Brain microvascular endothelial cell (primary cell): Measurements from ENCODE around the gene DISC1.

Experiments used
- DNase-seq: peaks from one replicate; pipeline ENCODE4 v3.0.0-alpha.2; 2020
- H3K27ac ChIP-seq: fragments of 250-450 bp; sonication (Bioruptor Pico); 2 replicates; pipeline ENCODE4 v1.5.1; 2020; ENCODE audit warnings: mild to moderate bottlenecking, moderate library complexity
- H3K27me3 ChIP-seq: fragments of 250-450 bp; sonication (Bioruptor Pico); replicated peaks from 2 replicates; pipeline ENCODE4 v1.5.1; 2020; ENCODE audit warnings: mild to moderate bottlenecking
- H3K36me3 ChIP-seq: fragments of 250-450 bp; sonication (Bioruptor Pico); replicated peaks from 2 replicates; pipeline ENCODE4 v1.5.1; 2020; ENCODE audit warnings: mild to moderate bottlenecking
- H3K4me3 ChIP-seq: 2 replicates; pipeline ENCODE4 v1.5.1; 2011; ENCODE audit warnings: low read depth, mild to moderate bottlenecking, control low read depth, low read length, moderate library complexity
- CTCF ChIP-seq: IDR thresholded peaks from 2 replicates; pipeline ENCODE4 v1.5.1; 2011; ENCODE audit warnings: low read depth, mild to moderate bottlenecking, moderate library complexity, low read length, control low read depth, inconsistent platforms; ENCODE audit errors: missing control alignments
- in situ Hi-C: cut with HindIII; loops from 2 replicates; pipeline ENCODE4 v1.10.0; 2017; ENCODE audit warnings: low sequenced_read_pairs, low pct_ligation_motif_present

Gene DISC1

GRCh38 chr1:231991231-231991630 is 364.6 kb downstream of the DISC1 start:
- DNase-seq: no peak
- no peak for TF ChIP-seq CTCF
- Histone ChIP-seq H3K36me3 (no peaks in the 10 kb centered on the region), H3K27ac (no peak overlapping the region), H3K27me3 (no peaks in the 10 kb centered on the region), H3K4me3 (no peak overlapping the region)
- in situ Hi-C loops: no loop called here

GRCh38 chr1:231993968-231994455 is 367.4 kb downstream of the DISC1 start:
- no peak for TF ChIP-seq CTCF
- in situ Hi-C loops: no loop called here
- H3K36me3 ChIP-seq: no peaks in the 10 kb centered on the region
- H3K27ac ChIP-seq: no peak overlapping the region
- H3K27me3 ChIP-seq: no peaks in the 10 kb centered on the region
- no peak overlapping the region for H3K4me3 ChIP-seq
- DNase-seq: no peak

GRCh38 chr1:231998791-231999190 is 372.2 kb downstream of the DISC1 start:
- in situ Hi-C loops: no loop called here
- DNase-seq: no peak

GRCh38 chr1:232005300-232005699 is 378.7 kb downstream of the DISC1 start:
- DNase-seq: no peak

More at GRCh38 chr1:231998791-231999190, 372.2 kb downstream of the DISC1 start:
- Histone ChIP-seq H3K36me3 (no peaks in the 10 kb centered on the region), H3K4me3 (no peak overlapping the region), H3K27ac (no peak overlapping the region), H3K27me3 (no peaks in the 10 kb centered on the region)
- TF ChIP-seq CTCF: no peak

GRCh38 chr1:232009741-232010140 is 383.2 kb downstream of the DISC1 start:
- no peak for DNase-seq
- H3K4me3 ChIP-seq: no peak overlapping the region
- no peaks in the 10 kb centered on the region for H3K36me3 ChIP-seq
- no peaks in the 10 kb centered on the region for H3K27me3 ChIP-seq
- no peak for TF ChIP-seq CTCF
- H3K27ac ChIP-seq: no peak overlapping the region
- in situ Hi-C loops: no loop called here

More at GRCh38 chr1:232005300-232005699, 378.7 kb downstream of the DISC1 start:
- TF ChIP-seq CTCF: no peak
- in situ Hi-C loops: no loop called here
- no peak overlapping the region for H3K4me3 ChIP-seq
- no peaks in the 10 kb centered on the region for H3K36me3 ChIP-seq
- H3K27ac ChIP-seq: no peak overlapping the region
- no peaks in the 10 kb centered on the region for H3K27me3 ChIP-seq

GRCh38 chr1:232011961-232012360 is 385.4 kb downstream of the DISC1 start:
- H3K27ac ChIP-seq: no peak overlapping the region
- no peak overlapping the region for H3K4me3 ChIP-seq
- H3K36me3 ChIP-seq: no peaks in the 10 kb centered on the region
- in situ Hi-C loops: no loop called here
- DNase-seq: no peak
- no peak for TF ChIP-seq CTCF
- H3K27me3 ChIP-seq: no peaks in the 10 kb centered on the region
